ENCODE measurements around the gene HNRNPCL2.
"Not testable (repeated sequence)": the region's sequence is repeated elsewhere in the genome, so short reads cannot be mapped to it uniquely, and the experiment has no call there.

The HNRNPCL2 gene
- 0 to 0.04 reads per million in 2 donors for total RNA-seq

DNA sequence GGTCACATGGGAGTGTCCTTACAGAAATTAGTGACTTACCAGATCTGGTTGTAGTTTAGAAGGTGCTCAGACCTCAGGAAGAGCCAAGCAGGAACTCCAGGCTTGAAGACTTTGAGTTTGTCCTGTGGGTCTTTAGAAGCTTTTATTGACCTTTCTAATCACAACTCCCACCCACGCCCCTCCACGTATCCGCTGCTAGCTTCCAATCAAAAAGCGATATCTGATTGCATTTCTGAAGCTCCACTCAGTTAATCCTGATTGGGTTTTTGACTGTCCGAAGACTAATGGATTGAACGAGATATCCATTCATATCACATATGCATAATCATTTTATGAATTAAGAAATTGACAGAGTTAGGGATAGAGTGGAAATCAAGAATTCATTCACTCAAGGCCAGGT, at the start of gene HNRNPCL2:
HNRNPCL2 (minus strand) TSS at position 101 of the 400 bp plus-strand sequence. CDS start 454 bp downstream, outside the sequence.
- not testable (repeated sequence) for DNase-seq

- not testable (repeated sequence) for DNase-seq
These were observed 48.9 kb upstream of the HNRNPCL2 start, which contains the start of gene HNRNPCL4 for GRCh38 chr1:13165531-13165930. Gene HNRNPCL4, minus strand, starts transcription at chr1:13165631. Its CDS starts 164 bp downstream, at chr1:13165467.

DNA sequence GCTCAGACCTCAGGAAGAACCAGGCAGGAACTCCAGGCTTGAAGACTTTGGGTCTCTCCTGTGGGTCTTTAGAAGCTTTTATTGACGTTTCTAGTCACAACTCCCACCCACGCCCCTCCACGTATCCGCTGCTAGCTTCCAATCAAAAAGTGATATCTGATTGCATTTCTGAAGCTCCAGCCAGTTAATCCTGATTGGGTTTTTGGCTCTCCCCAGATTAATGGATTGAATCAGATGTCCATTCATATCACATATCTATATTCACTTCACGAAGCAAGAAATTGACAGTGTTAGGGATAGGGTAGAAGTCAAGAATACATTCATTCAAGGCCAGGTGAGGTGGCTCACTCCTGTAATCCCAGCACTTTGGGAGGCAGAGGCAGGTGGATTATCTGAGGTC, 39.3 kb upstream of the HNRNPCL2 start, which contains the start of gene PRAMEF26:
PRAMEF26 (minus strand) TSS at position 101 of the 400 bp plus-strand sequence. CDS start 2,914 bp downstream, outside the sequence.
- not testable (repeated sequence) for DNase-seq

- not testable (repeated sequence) for DNase-seq
These were observed 46.2 kb downstream of the HNRNPCL2 start, which contains the start of gene PRAMEF25 for GRCh38 chr1:13070474-13070873. Gene PRAMEF25, plus strand, starts transcription at chr1:13070774. Its CDS starts 2,920 bp downstream, at chr1:13073694.
